GM23338 (cell line): Measurements from ENCODE around the gene PCDHB4.
"Not testable (repeated sequence)": the region's sequence is repeated elsewhere in the genome, so short reads cannot be mapped to it uniquely, and the experiment has no call there.

Experiments
- CTCF ChIP-seq, 2 experiments: fragments of 200-600 bp in 1 of 2; sonication (generic) in 1 of 2; conservative IDR thresholded peaks; 2 replicates each; pipeline versions ENCODE4 v1.5.1 to v1.6.1; 2016 to 2017; ENCODE audit warnings: antibody characterized with exemption in 2 of 2, low read depth in 2 of 2, mild to moderate bottlenecking in 2 of 2, moderate library complexity in 1 of 2
- EZH2 ChIP-seq: fragments of 200-600 bp; sonication (generic); IDR thresholded peaks from one replicate; pipeline ENCODE4 v1.8.0; 2017; ENCODE audit warnings: antibody characterized with exemption, mild to moderate bottlenecking, low read depth; ENCODE audit not compliant: unreplicated experiment
- EZH2phosphoT487 ChIP-seq: fragments of 200-600 bp; sonication (generic); IDR thresholded peaks from one replicate; pipeline ENCODE4 v1.8.1; 2018; ENCODE audit warnings: antibody characterized with exemption; ENCODE audit not compliant: unreplicated experiment

GRCh38 chr5:141157356-141157755 lies 35.7 kb downstream of the PCDHB4 start:
- not testable (repeated sequence) for TF ChIP-seq CTCF (conservative IDR thresholded peaks at IDR 0.05; ENCODE audit: low read depth in 2 of 2); EZH2phosphoT487; EZH2
